Liver (tissue), 3 donors: ENCODE measurements around the gene RHEB.

Source experiments
- CTCF ChIP-seq: fragments of 150-350 bp; IDR thresholded peaks from 2 replicates; pipeline ENCODE4 v1.5.1; 2017; ENCODE audit warnings: improper control_type of control experiment, low read depth, low read length; ENCODE audit not compliant: missing input control
- HNF4A ChIP-seq, 2 donors: conservative IDR thresholded peaks; 2 replicates each; pipeline ENCODE4 v1.6.1; 2016; ENCODE audit warnings: antibody characterized with exemption in 2 of 2, mild to moderate bottlenecking in 2 of 2
- JUND ChIP-seq, 2 donors: IDR thresholded peaks; 2 replicates each; pipeline ENCODE4 v1.6.1; 2016; ENCODE audit warnings: antibody characterized with exemption in 2 of 2
- YY1 ChIP-seq: IDR thresholded peaks from 2 replicates; pipeline ENCODE4 v1.6.1; 2016; ENCODE audit warnings: antibody characterized with exemption, mild to moderate bottlenecking
- TF ChIP-seq, protein P1 (sequence below): IDR thresholded peaks from 2 replicates; pipeline ENCODE4 v1.6.1; 2016; ENCODE audit warnings: antibody characterized with exemption
- donor health status: healthy.
- donor health status: healthy.

- TF ChIP-seq CTCF (no peak), HNF4A (conservative IDR thresholded peaks at IDR 0.05) (no peak), YY1 (no peak), JUND (IDR thresholded peaks at IDR 0.05) (no peak)
- TF ChIP-seq, protein P1, sequence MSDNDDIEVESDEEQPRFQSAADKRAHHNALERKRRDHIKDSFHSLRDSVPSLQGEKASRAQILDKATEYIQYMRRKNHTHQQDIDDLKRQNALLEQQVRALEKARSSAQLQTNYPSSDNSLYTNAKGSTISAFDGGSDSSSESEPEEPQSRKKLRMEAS, result no peak
Observed at GRCh38 chr7:151446412-151446811, 73.3 kb downstream of the RHEB start.
